ENCODE measurements around the gene TTBK2. TPM values are rescaled to one million over a fixed set of nuclear protein-coding genes. Genes with fewer than 3 reads are reported as not detected.

Gene TTBK2
- polyA plus RNA-seq, 3 donors = 3.7 to 9.0 (median 5.7) TPM

DNA sequence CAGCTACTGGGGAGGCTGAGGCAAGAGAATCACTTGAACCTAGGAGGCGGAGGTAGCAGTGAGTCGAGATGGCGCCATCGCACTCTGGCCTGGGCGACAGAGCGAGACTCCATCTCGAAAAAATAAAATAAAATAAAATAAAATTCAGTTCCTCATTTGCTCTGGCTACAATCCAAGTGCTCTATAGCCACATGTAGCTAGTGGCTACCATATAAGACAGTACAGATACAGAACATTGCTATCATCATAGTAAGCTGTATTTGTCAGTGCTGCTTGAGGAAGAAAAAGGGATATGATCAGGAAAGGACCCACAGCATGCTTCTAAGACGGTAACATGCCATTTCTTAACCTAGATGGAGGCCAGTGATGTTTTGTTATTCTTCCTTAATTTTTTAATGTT lies 95.0 kb downstream of the TTBK2 start:
- Mint-ChIP-seq H3K9me3 (no peaks in the 10 kb centered on the region), H3K4me3 (no peak overlapping the region), H3K27ac (no peak overlapping the region), H3K4me1 (peaks cover 3% of the 10 kb centered on the region), H3K27me3 (ENCODE audit: low read depth in 3 of 3) (peaks cover 0 to under 1% (median 0%) of the 10 kb centered on the region in 3 donors), H3K36me3 (peaks cover 43 to 53% of the 10 kb centered on the region in 2 donors)
- Histone ChIP-seq H3K4me1 (ENCODE audit: control insufficient read depth in 1 of 2, insufficient read depth in 2 of 2, low read length in 2 of 2) (no peaks in the 10 kb centered on the region), H3K79me2 (ENCODE audit: insufficient read depth, low read length) (no peaks in the 10 kb centered on the region), H4K20me1 (ENCODE audit: insufficient read depth, low read length) (no peaks in the 10 kb centered on the region), H3K9me3 (replicated peaks in 1 of 2; ENCODE audit: control insufficient read depth in 1 of 2, insufficient read depth in 1 of 2, low read length in 2 of 2) (no peaks in the 10 kb centered on the region), H3K9ac (ENCODE audit: insufficient read depth, low read length, poor library complexity, severe bottlenecking) (no peak overlapping the region), H3K36me3 (replicated peaks in 1 of 2; ENCODE audit: control insufficient read depth in 1 of 2, insufficient read depth in 2 of 2, low read length in 2 of 2) (peaks cover 32 to 67% of the 10 kb centered on the region in 2 donors), H3K4me2 (replicated peaks; ENCODE audit: extremely low read depth, low read length, poor library complexity, severe bottlenecking) (no peak overlapping the region), H3K27ac (ENCODE audit: low read depth in 1 of 2, low read length in 2 of 2) (no peak overlapping the region), H3K4me3 (replicated peaks in 1 of 3; ENCODE audit: low read depth in 2 of 3, low read length in 3 of 3) (no peak overlapping the region), H2AFZ (ENCODE audit: insufficient read depth, low read depth, low read length, poor library complexity, severe bottlenecking) (no peak overlapping the region), H3K27me3 (ENCODE audit: control insufficient read depth in 2 of 2, insufficient read depth in 2 of 2, low read length in 2 of 2) (no peaks in the 10 kb centered on the region)
- TF ChIP-seq CTCF (IDR thresholded peaks at IDR 0.05) = no peak
- no CpG with 5 or more reads among the region's 8 CpGs for WGBS (ENCODE audit: insufficient coverage)
- intact Hi-C loops (cut with micrococcal nuclease) = no loop called here
- no peak for DNase-seq

GRCh38 chr15:42820811-42821210 lies 99.8 kb downstream of the TTBK2 start:
- no peak overlapping the region for H3K9ac ChIP-seq (ENCODE audit: insufficient read depth, low read length, poor library complexity, severe bottlenecking)
- H2AFZ ChIP-seq (ENCODE audit: insufficient read depth, low read depth, low read length, poor library complexity, severe bottlenecking) = no peak overlapping the region
- no peak overlapping the region for H3K27ac ChIP-seq (ENCODE audit: low read depth in 1 of 2, low read length in 2 of 2)
- WGBS (ENCODE audit: insufficient coverage) = no CpG with 5 or more reads among the region's 3 CpGs
- H3K9me3 ChIP-seq (replicated peaks in 1 of 2; ENCODE audit: control insufficient read depth in 1 of 2, insufficient read depth in 1 of 2, low read length in 2 of 2) = no peaks in the 10 kb centered on the region
- no peak for DNase-seq
- Mint-ChIP-seq H3K36me3 (peaks cover 27 to 39% of the 10 kb centered on the region in 2 donors), H3K9me3 (peaks cover 0 to 1% (median 0%) of the 10 kb centered on the region in 7 donors), H3K27ac (peak overlapping the region in 2 of 7 donors; percentile 30 to 53), H3K27me3 (ENCODE audit: low read depth in 3 of 3) (no peaks in the 10 kb centered on the region), H3K4me3 (no peak overlapping the region), H3K4me1 (peaks cover 3% of the 10 kb centered on the region)
- TF ChIP-seq CTCF (IDR thresholded peaks at IDR 0.05) = no peak
- no peak overlapping the region for H3K4me3 ChIP-seq (replicated peaks in 1 of 3; ENCODE audit: low read depth in 2 of 3, low read length in 3 of 3)
- intact Hi-C loops (cut with micrococcal nuclease) = no loop called here
- peaks cover 18 to 39% of the 10 kb centered on the region in 2 donors for H3K36me3 ChIP-seq (replicated peaks in 1 of 2; ENCODE audit: control insufficient read depth in 1 of 2, insufficient read depth in 2 of 2, low read length in 2 of 2)
- no peaks in the 10 kb centered on the region for H3K79me2 ChIP-seq (ENCODE audit: insufficient read depth, low read length)
- H3K4me2 ChIP-seq (replicated peaks; ENCODE audit: extremely low read depth, low read length, poor library complexity, severe bottlenecking) = no peak overlapping the region
- no peaks in the 10 kb centered on the region for H3K4me1 ChIP-seq (ENCODE audit: control insufficient read depth in 1 of 2, insufficient read depth in 2 of 2, low read length in 2 of 2)
- no peaks in the 10 kb centered on the region for H3K27me3 ChIP-seq (ENCODE audit: control insufficient read depth in 2 of 2, insufficient read depth in 2 of 2, low read length in 2 of 2)
- H4K20me1 ChIP-seq (ENCODE audit: insufficient read depth, low read length) = no peaks in the 10 kb centered on the region
